Trophoblast cell (in vitro differentiated cells and primary cell): ENCODE data around the gene CARD19. TPM values are rescaled to one million over a fixed set of nuclear protein-coding genes. Genes with fewer than 3 reads are reported as not detected.

Experiments used
- DNase-seq, 2 donors: peaks; one replicate each; pipeline ENCODE4 v3.0.0-alpha.2; 2016
- H2AFZ ChIP-seq: 2 replicates; pipeline ENCODE4 v1.6.1; 2013; ENCODE audit warnings: low read length, moderate library complexity, mild to moderate bottlenecking; ENCODE audit not compliant: insufficient read depth, poor library complexity
- H2AK5ac ChIP-seq: 2 replicates; pipeline ENCODE4 v1.6.1; 2013; ENCODE audit warnings: mild to moderate bottlenecking, low read length
- H2BK120ac ChIP-seq: 2 replicates; pipeline ENCODE4 v1.6.1; 2013; ENCODE audit warnings: low read length, mild to moderate bottlenecking, moderate library complexity; ENCODE audit not compliant: insufficient read depth, poor library complexity
- H2BK12ac ChIP-seq: 2 replicates; pipeline ENCODE4 v1.6.1; 2013; ENCODE audit warnings: mild to moderate bottlenecking, low read length, moderate library complexity
- H2BK5ac ChIP-seq: 2 replicates; pipeline ENCODE4 v1.6.1; 2013; ENCODE audit warnings: low read length, low read depth, moderate library complexity, mild to moderate bottlenecking; ENCODE audit not compliant: poor library complexity
- H3K14ac ChIP-seq: 2 replicates; pipeline ENCODE4 v1.6.1; 2013; ENCODE audit warnings: mild to moderate bottlenecking, low read length
- H3K18ac ChIP-seq: 2 replicates; pipeline ENCODE4 v1.6.1; 2013; ENCODE audit warnings: mild to moderate bottlenecking, low read length
- H3K23ac ChIP-seq: 2 replicates; pipeline ENCODE4 v1.6.1; 2013; ENCODE audit warnings: low read length
- H3K27ac ChIP-seq: 2 replicates; pipeline ENCODE4 v1.5.1; 2013; ENCODE audit warnings: low read depth, mild to moderate bottlenecking, inconsistent platforms, low read length, moderate library complexity
- H3K27me3 ChIP-seq: 2 replicates; pipeline ENCODE4 v1.6.1; 2013; ENCODE audit warnings: inconsistent platforms, mild to moderate bottlenecking, low read length, moderate library complexity; ENCODE audit not compliant: insufficient read depth
- H3K36me3 ChIP-seq, 2 experiments: 1 replicate in 1 of 2; 2 replicates in 1 of 2; pipeline ENCODE4 v1.6.1; 2013; ENCODE audit warnings: low read length in 2 of 2, mild to moderate bottlenecking in 2 of 2, moderate library complexity in 1 of 2; ENCODE audit not compliant: insufficient read depth in 2 of 2, control insufficient read depth in 1 of 2
- H3K4ac ChIP-seq: 2 replicates; pipeline ENCODE4 v1.6.1; 2013; ENCODE audit warnings: low read depth, mild to moderate bottlenecking, low read length, moderate library complexity
- H3K4me1 ChIP-seq, 2 experiments: 1 replicate in 1 of 2; 2 replicates in 1 of 2; pipeline ENCODE4 v1.6.1; 2013; ENCODE audit warnings: low read length in 2 of 2, mild to moderate bottlenecking in 2 of 2, moderate library complexity in 1 of 2; ENCODE audit not compliant: insufficient read depth in 2 of 2, control insufficient read depth in 1 of 2
- H3K4me2 ChIP-seq: 2 replicates; pipeline ENCODE4 v1.6.1; 2013; ENCODE audit warnings: inconsistent platforms, mild to moderate bottlenecking, low read length, moderate library complexity
- H3K4me3 ChIP-seq: 2 replicates; pipeline ENCODE4 v1.5.1; 2013; ENCODE audit warnings: mild to moderate bottlenecking, low read depth, low read length, inconsistent platforms
- H3K79me1 ChIP-seq: one replicate; pipeline ENCODE4 v1.6.1; 2013; ENCODE audit warnings: low read length
- H3K79me2 ChIP-seq: 2 replicates; pipeline ENCODE4 v1.6.1; 2013; ENCODE audit warnings: low read length, mild to moderate bottlenecking; ENCODE audit not compliant: control insufficient read depth, insufficient read depth, poor library complexity
- H3K9ac ChIP-seq: 2 replicates; pipeline ENCODE4 v1.6.1; 2013; ENCODE audit warnings: mild to moderate bottlenecking, low read length
- H3K9me3 ChIP-seq: 2 replicates; pipeline ENCODE4 v1.6.1; 2013; ENCODE audit warnings: low read depth, mild to moderate bottlenecking, control low read depth, inconsistent platforms, low read length; ENCODE audit not compliant: insufficient read depth
- H4K12ac ChIP-seq: 2 replicates; pipeline ENCODE4 v1.6.1; 2013; ENCODE audit warnings: low read depth, mild to moderate bottlenecking, low read length, moderate library complexity
- H4K8ac ChIP-seq: 2 replicates; pipeline ENCODE4 v1.6.1; 2013; ENCODE audit warnings: low read depth, mild to moderate bottlenecking, low read length, moderate library complexity
- H4K91ac ChIP-seq: one replicate; pipeline ENCODE4 v1.6.1; 2013; ENCODE audit warnings: low read depth, mild to moderate bottlenecking, low read length, moderate library complexity
- WGBS: extraction: QIAGEN DNeasy Blood & Tissue Kit; methylation state at CpG from one replicate; pipeline ENCODE4 v1.1.7; 2013; ENCODE audit warnings: missing lambda C conversion rate; ENCODE audit not compliant: insufficient read length, insufficient coverage; ENCODE audit errors: extremely low coverage; 5-methylcytosine and 5-hydroxymethylcytosine counted together
- polyA plus RNA-seq: library from polyadenylated mRNA; stranded (reverse); fragments of 200-250 nt; gene quantifications from 2 replicates; pipeline ENCODE4 v1.2.3, GENCODE V29; 2013

CARD19 gene
- polyA plus RNA-seq = 20.3 and 21.4 TPM in 2 replicates

- Histone ChIP-seq H4K91ac (peak within 1 kb of the TSS; percentile 59), H2BK120ac (peak within 1 kb of the TSS; percentile 81)
- no CpG with 5 or more reads among the region's 65 CpGs for WGBS
Measured at GRCh38 chr9:93096131-93096802, at the start of gene CARD19. CARD19 (plus strand) TSS chr9:93096217; CDS start chr9:93096346, 129 bp downstream.

GRCh38 chr9:93048566-93049448 is 47.2 kb upstream of the CARD19 start:
- no peak overlapping the region for H3K27ac ChIP-seq
- no peak overlapping the region for H3K4me2 ChIP-seq
- H3K79me2 ChIP-seq = no peaks in the 10 kb centered on the region
- H4K12ac ChIP-seq = no peak overlapping the region
- H3K9ac ChIP-seq = no peak overlapping the region
- peak overlapping the region; percentile 43 for H3K4me3 ChIP-seq
- no peak overlapping the region for H4K91ac ChIP-seq
- H3K23ac ChIP-seq = no peak overlapping the region
- WGBS = no CpG with 5 or more reads among the region's 8 CpGs
- DNase-seq = no peak
- H4K8ac ChIP-seq = no peak overlapping the region
- H2BK12ac ChIP-seq = no peak overlapping the region
- H2BK120ac ChIP-seq = no peak overlapping the region
- H3K9me3 ChIP-seq = no peaks in the 10 kb centered on the region
- no peak overlapping the region for H3K4ac ChIP-seq
- no peak overlapping the region for H3K14ac ChIP-seq
- H3K4me1 ChIP-seq = no peaks in the 10 kb centered on the region
- no peak overlapping the region for H2BK5ac ChIP-seq
- H3K27me3 ChIP-seq = no peaks in the 10 kb centered on the region
- no peaks in the 10 kb centered on the region for H3K79me1 ChIP-seq
- no peak overlapping the region for H3K18ac ChIP-seq
- H3K36me3 ChIP-seq = no peaks in the 10 kb centered on the region
- H2AK5ac ChIP-seq = no peak overlapping the region
- H2AFZ ChIP-seq = no peak overlapping the region

More at GRCh38 chr9:93096131-93096802, at the start of gene CARD19:
- no peaks in the 10 kb centered on the region for H3K27me3 ChIP-seq
- peak within 1 kb of the TSS; percentile 53 for H3K27ac ChIP-seq
- H3K9ac ChIP-seq = peak within 1 kb of the TSS; percentile 82
- H4K8ac ChIP-seq = peak within 1 kb of the TSS; percentile 67
- peak within 1 kb of the TSS; percentile 8 for H2AK5ac ChIP-seq
- H3K4me3 ChIP-seq = peak within 1 kb of the TSS; percentile 86
- H3K23ac ChIP-seq = no peak within 1 kb of the TSS
- H3K4me1 ChIP-seq = peaks cover 17 to 22% of the 10 kb centered on the region in 2 experiments
- peak within 1 kb of the TSS; percentile 40 for H3K18ac ChIP-seq
- peak within 1 kb of the TSS; percentile 6 for H3K4ac ChIP-seq
- H3K9me3 ChIP-seq = peaks cover 3% of the 10 kb centered on the region
- H3K79me1 ChIP-seq = peaks cover 13% of the 10 kb centered on the region
- H4K12ac ChIP-seq = peak within 1 kb of the TSS; percentile 67
- DNase-seq = peak; percentile 25 to 47
- no peak within 1 kb of the TSS for H2BK12ac ChIP-seq
- H3K79me2 ChIP-seq = peaks cover 4% of the 10 kb centered on the region
- H3K4me2 ChIP-seq = peak within 1 kb of the TSS; percentile 84
- H2AFZ ChIP-seq = peak within 1 kb of the TSS; percentile 32
- peak within 1 kb of the TSS; percentile 19 for H2BK5ac ChIP-seq
- no peaks in the 10 kb centered on the region for H3K36me3 ChIP-seq
- peak within 1 kb of the TSS; percentile 56 for H3K14ac ChIP-seq

- Histone ChIP-seq H4K8ac (no peak overlapping the region), H2AFZ (no peak overlapping the region), H3K27ac (no peak overlapping the region), H3K79me1 (no peaks in the 10 kb centered on the region), H3K4me3 (no peak overlapping the region), H3K9ac (no peak overlapping the region), H2BK12ac (no peak overlapping the region), H2AK5ac (no peak overlapping the region), H3K27me3 (no peaks in the 10 kb centered on the region), H4K12ac (no peak overlapping the region), H3K14ac (no peak overlapping the region), H4K91ac (no peak overlapping the region), H3K23ac (no peak overlapping the region), H3K4me2 (no peak overlapping the region), H3K9me3 (no peaks in the 10 kb centered on the region), H3K79me2 (no peaks in the 10 kb centered on the region), H2BK120ac (no peak overlapping the region), H3K18ac (no peak overlapping the region), H3K4me1 (no peaks in the 10 kb centered on the region), H3K36me3 (no peaks in the 10 kb centered on the region), H3K4ac (no peak overlapping the region), H2BK5ac (no peak overlapping the region)
- no peak for DNase-seq
- WGBS = no CpG with 5 or more reads among the region's 4 CpGs
Measured at GRCh38 chr9:93049491-93049890, 46.5 kb upstream of the CARD19 start.

GRCh38 chr9:93050231-93050630 is 45.8 kb upstream of the CARD19 start:
- no peak overlapping the region for H4K12ac ChIP-seq
- H3K4me1 ChIP-seq = no peaks in the 10 kb centered on the region
- no peak overlapping the region for H2BK12ac ChIP-seq
- no peaks in the 10 kb centered on the region for H3K27me3 ChIP-seq
- H3K4me3 ChIP-seq = no peak overlapping the region
- H3K79me1 ChIP-seq = no peaks in the 10 kb centered on the region
- DNase-seq = no peak
- no peak overlapping the region for H3K27ac ChIP-seq
- H3K9me3 ChIP-seq = no peaks in the 10 kb centered on the region
- WGBS = no CpG with 5 or more reads among the region's 4 CpGs
- no peak overlapping the region for H2BK120ac ChIP-seq
- H4K91ac ChIP-seq = no peak overlapping the region
- no peak overlapping the region for H3K4me2 ChIP-seq
- no peak overlapping the region for H2AK5ac ChIP-seq
- H3K79me2 ChIP-seq = no peaks in the 10 kb centered on the region
- no peak overlapping the region for H3K23ac ChIP-seq
- no peak overlapping the region for H3K14ac ChIP-seq
- H4K8ac ChIP-seq = no peak overlapping the region
- H3K4ac ChIP-seq = no peak overlapping the region
- no peaks in the 10 kb centered on the region for H3K36me3 ChIP-seq
- H2BK5ac ChIP-seq = no peak overlapping the region
- H3K9ac ChIP-seq = peak overlapping the region; percentile 1
- no peak overlapping the region for H2AFZ ChIP-seq
- H3K18ac ChIP-seq = no peak overlapping the region
